Measurements from ENCODE around the gene EPAS1.

The EPAS1 gene

DNA sequence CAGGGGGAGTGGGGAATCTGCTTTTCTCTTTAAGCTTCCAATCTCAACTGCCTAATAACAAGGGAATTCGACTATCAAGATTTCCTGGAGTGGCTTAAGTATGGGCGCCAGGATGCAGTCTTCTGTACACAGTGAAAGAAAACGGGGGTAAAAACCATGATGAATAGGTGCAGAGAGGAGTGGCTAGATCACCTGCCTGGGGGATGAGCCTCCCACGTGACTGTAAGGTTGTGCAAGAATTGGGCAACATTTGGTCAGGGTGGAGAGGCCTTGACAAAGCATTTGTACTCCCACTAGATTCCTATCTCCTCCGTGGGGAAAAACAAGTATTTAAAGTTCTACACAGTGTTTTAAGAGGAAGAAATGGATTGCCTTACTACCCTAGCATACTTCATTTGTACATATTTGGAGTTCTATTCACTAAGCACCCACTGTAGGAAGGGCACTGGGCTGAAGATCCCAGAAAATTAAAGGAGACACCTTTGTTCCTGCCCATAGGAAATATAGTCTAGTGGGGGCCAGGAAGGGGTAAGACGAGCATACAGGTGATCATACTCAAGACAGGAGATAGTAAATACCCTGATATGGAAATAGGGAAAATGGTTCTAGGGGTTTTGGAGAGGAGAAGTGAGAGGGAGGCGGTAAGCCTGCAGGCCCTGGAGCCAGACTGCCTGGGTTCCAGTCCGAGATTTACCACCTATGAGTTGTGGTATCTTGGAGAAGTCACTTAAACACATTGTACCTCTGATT lies 29.2 kb downstream of the EPAS1 start:
- peak; percentile 29 for DNase-seq

DNA sequence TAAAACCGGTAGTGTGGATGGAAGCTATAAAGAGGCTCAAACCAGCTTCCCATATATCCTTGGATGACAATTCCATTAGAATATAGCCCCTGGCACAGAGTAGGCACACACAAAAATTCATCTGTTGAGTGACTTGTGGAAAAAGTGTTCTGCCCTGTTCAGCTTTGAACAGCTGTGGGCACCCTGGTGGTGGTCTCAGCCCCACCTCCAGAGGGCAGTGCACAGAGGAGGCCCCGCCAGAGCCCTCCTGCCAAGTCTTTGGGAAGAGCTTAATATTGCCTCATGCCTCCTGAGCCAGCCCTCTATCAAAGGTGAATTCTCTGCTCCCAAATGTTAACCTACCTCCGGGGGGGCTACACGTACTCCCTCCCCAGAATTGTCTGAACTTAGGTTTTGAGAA lies 30.4 kb downstream of the EPAS1 start:
- peak; percentile 35 for DNase-seq

DNA sequence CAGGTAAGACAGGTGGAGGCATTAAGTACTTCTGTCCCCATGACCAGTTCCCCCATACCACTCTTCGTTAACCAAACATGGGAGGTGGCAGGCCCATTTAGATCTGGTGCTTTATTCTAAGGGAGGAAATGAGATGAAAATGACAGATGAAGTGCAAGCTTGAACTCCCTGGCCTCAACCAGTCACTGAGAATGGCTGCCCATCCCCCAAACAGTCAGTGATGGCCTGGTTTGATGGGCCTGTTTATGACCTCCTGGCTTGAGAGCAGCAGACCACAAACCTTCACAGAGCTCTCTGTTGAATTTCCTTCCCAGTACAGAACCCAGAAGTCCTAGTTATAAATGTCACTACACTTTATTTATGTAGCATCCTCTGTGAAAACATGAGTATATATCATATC lies 31.1 kb downstream of the EPAS1 start:
- DNase-seq: peak; percentile 25

DNA sequence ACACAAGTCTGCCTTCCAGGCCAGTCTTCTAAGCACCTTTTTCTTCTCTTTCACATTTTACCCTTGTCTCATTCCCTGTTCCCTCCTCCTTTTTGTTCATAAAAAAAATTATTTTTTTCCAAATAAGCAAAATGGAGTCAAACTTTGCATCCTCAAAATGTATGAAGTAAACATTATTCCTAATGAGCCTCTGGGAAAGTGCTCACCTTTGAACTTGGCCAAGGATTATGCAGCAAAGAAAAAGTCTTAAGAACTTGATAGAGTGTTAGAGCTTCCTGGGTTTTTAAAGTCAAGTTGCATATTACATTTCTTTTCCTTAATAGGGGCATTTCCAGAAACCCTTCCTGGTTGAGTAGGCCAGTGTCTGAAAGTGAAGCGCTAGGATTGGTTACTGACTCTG lies 31.6 kb downstream of the EPAS1 start:
- no peak for DNase-seq

DNA sequence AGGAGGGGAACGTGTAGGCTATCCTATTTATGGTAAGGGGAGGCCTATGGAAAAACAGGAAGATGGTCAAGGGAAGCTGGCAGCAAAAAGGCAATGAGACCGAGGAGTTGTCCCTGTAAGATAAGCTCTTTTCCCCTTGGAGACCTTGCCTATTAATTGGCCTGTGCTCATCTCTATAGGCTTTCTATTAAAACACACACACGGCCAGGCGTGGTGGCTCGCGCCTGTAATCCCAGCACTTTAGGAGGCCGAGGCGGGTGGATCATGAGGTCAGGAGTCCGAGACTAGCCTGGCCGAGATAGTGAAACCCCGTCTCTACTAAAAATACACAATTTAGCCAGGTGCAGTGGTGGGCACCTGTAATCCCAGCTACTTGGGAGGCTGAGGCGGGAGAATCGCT lies 32.1 kb downstream of the EPAS1 start:
- DNase-seq: no peak

DNA sequence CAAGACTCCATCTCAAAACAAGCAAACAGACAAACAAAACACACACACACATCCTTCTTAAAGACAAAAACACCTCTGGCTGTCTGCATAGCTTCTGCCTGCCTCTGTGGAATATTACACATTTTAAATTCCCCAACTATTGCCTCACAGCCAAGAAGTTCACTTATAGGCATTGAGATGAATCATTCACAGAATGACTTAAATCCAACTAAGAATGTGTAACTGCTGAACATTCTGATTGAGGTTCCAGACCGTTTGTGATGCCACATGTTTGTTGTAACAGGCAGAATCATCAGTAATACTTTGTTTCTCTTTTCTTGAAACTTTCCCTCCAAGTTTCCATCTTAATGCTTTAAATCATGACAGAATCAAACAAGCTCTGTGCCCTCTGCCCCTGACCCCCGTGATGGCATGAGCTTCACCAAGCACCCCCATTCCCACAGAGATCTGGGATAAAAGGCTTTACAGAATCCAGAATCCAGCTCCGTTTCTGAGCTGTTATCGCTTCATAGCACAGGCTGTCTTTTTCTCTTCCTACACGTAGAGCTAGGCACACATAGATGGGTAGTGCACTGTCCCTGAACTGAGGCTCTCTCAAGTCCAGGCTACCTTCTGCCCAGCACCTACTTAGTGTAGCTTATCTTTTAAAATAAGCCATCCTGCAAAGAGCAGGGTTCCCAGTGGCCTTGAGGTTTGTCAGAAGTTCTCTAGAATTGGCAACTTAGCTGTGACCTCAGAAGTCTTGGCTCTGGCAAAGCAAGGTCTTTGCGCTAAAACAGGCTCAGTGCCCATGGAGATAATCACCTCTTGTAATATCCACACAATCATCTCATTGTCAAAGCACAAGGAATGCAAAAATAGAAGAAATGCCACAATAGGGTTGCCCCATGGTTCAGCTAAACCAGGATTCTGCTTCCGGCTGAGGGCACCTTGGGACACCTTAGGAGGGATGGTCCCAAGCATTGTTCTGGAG lies 32.9 kb downstream of the EPAS1 start:
- no peak for DNase-seq

DNA sequence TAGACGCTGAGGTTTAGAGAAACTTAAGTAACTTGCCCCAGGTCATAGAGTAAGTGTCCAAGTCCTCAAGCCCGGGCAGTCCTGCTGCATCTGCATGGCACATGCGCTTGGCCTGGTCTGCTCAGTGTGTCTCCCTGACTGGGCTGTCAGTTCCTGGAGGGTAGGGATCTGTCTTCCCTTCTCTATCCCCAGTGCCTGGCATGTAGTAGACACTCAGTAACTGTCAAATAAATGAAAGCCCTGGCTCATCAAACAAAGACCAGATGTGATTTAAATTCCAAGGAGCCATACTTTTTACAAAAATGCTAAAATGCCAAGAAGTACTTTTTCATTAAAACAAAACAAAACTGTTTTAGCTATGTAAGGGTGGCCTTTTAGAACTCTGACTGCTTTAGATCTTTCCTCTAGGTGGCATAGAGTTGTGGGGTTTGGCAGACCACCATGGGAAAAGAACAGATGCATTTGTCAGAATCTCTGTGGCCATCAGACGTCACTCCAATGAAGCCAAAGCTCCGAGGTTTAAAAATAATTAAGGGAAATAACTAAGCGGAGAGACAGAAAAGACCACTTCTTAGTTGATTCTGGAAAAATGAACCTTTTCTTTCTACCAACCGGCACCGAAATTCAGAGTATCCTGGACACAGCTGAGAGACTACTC lies 34.0 kb downstream of the EPAS1 start:
- DNase-seq: no peak

DNA sequence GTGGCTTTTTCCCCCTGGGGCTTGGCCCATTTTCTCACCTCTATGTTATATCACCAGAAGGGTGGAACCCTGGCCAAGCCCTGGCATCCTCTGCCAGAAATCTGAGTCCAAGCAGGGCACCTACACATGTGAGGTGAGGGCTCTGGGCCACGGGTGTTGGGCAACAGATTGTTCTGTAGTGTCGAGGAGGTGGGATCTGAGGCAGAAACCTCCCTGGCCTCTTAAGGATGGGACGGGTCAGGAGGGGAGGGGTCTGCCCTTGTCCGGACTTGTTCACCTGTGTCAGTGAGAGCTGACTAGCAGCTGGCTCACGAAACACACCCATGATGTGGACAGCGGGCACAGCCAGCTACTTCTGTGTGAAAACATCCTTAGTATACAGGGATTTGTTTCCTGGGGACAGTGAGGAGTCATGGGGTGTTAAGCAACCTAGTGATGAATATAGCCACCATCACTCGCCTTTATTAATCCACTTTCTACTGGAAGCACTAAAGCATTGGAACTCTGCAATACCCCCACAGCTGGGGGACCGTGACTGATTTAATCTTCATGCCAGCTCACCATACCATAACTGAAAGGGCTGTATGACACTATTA lies 35.6 kb downstream of the EPAS1 start:
- DNase-seq: no peak

DNA sequence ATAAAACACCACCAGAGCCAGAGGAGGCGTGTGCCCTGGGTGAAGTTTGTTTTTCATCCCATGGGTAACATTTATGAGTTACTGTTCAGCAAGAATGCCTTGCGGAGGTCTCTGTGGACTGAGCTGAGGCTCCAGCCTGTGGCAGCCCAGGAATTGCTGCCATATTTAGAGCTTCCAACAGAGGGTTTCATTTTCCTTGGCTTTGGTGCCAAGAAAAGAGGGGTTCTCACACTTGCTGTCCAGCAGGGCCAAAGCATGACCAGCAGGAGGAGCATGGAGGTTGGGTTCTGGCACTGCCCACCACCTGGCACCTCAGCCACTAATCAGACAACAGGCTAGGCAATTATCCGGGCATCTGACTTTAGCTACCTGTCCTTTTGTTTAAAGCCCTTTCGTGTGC lies 36.7 kb downstream of the EPAS1 start:
- peak; percentile 38 for DNase-seq

DNA sequence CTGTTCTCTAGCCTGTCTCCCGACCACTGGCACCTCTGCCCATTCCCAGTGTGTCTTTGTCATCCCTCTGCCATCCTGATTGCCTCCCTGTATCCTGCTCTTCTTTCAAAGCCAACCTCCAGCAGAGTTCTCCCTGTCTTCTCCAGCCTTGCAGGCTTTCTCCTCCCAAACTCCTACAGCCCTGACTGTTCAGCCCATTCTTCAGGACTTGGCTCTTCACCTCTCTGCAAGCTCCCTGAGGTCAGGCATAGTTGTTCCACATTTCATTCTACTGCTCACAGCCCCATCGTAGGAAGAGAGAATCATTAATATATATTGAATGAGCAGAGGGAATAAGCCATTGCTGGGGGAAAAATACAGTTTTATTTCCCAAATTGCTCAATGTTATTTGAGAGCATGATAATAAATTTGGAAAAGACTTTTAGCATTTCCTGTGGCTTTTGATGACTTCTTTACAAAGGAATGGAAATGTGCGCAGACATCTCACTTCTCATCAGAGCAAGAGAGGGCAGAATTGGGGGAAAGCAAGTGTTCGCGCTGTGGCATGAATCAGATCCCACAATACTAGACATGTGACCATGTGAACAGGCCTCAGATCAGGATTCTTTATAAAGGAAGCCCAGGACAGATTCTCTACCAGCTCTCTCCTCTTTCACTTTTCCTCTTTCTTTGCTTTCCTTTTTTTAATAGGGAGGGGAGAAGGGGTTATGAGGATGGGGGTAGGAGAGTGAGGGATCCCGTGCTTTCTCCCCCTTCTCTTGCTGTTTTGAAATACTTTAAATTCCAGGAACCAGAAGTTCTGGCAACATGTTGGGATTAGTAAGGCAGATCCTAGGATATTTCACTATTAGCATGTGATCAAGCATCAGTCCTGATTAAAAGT lies 37.4 kb downstream of the EPAS1 start:
- DNase-seq: no peak

DNA sequence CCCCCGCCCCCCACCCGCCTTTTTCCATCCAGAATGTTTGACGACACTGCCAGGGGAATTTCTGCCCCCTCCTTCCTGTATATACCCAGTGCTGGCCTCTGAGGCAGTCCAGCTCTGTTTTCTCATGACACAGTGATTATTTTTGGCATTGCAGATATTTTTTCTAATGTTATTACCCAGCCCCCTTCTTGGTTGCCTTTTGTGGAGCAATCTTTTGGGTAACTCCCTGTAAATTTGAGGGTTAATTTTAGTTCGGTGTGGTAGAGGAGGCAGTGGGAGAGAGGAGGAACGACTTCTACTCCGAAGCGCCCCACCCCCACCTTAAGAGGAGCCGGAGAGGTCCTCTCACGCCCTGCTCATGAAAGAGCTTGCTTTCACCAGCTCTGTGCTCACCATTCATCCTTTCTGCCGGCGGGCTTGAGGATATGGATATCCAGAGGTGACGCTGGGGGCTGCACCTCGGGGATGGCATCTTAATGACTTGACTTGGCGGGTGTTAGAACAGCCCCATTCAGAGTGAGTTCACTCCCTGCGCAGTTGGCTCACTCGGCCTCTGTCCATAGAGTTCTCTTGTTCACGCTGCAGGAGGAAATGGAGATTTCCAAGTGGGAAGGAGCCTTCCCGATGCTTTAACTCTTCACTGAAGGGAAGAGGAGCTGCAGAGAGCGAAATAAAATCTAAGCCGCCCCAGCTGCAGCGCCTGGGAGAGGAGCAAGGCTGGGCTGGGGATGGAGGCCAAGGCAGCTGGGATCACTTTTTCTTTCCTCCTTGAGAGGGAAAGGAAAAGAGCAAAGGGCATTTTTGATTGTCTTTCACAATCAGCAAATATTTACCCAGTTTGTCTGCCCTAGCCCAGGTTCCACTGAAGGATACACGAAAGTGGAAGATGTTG lies 38.4 kb downstream of the EPAS1 start:
- no peak for DNase-seq

DNA sequence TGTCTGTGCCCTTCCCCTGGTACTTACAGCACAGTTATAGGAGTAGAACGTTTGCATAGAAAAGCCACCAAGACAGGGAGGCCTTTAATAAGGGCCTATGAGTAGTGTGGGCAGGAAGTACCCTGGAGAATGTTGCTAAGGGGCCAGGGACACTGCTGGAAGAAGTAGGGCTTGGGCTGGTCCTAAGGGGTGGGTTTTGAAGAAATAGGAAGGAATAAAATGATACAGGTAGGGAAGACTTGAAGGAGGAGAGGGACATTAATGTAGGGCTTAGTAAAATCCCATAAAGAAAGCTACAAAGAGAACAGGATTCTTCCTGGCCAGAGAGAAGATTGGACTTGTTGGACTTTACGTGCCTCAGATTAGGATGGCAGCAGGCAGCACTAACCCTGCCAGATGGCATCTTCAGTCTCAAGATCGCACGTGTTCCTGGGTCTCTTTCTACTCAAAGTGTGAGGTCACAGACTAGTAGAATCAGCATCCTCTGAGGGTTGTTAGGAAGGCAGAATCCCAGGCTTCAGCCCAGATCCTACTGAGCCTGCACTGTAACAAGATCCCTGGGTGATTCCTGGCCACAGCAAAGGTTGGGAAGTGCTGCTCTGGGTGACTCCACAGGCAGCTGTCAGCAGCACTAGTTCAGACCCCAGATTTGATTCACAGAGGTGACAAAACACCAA lies 39.2 kb downstream of the EPAS1 start:
- no peak for DNase-seq

DNA sequence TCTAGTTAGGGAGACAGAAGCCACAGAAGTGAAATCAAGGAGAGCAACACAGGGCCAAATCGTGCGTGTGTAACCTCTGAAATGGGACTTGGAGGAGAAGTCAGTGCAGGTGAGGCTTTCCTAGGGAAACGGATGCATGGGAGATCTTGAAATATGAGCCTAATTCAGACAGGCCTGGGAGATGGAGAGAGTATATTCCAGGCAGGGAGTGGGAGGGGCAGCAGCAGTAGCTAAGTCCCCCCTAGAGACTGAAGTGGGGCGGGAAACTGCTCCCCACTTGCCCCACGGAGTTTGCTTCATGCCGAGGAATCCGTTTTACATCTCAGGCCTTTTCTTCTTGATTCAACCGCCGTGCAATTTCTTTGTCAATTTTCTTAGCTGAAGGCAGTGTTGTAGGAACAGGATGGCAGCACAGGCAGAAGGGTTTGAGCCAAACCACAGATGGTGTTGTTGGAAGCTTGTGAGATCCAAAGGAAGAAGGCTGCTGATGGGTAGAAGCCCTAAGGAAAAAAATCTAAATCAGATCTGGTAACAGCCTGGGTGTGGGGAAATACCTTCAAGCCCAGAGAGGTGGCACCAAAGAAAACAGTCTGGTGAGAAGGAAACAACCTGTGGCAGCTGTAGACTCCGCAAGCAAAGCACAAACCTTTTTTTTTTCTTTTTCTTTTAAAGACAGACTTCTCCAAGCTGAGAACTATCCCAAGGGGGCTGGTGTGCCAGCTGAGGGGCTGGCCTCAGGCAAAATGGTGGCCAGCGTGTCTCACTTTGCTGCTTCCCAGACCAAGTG lies 40.2 kb downstream of the EPAS1 start:
- no peak for DNase-seq

DNA sequence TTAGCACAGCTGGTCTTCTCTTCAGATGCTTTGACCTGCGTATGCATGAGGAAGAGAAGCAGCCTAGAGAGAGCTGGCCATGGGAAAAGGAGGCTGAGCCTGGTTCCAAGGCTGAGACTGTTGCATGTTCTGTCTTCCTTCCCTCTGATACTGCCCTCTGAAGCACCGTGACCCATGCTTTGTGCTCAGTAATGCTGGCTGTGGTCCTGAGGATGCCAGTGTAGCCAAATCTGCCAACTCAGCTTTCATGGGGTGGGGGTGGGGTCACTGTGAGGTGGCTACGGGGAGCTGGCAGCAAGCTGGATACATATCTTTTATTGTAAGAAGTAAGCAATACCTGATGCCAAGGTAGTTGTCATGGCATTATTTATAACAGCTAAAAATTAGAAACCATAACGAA lies 41.5 kb downstream of the EPAS1 start:
- DNase-seq: no peak

DNA sequence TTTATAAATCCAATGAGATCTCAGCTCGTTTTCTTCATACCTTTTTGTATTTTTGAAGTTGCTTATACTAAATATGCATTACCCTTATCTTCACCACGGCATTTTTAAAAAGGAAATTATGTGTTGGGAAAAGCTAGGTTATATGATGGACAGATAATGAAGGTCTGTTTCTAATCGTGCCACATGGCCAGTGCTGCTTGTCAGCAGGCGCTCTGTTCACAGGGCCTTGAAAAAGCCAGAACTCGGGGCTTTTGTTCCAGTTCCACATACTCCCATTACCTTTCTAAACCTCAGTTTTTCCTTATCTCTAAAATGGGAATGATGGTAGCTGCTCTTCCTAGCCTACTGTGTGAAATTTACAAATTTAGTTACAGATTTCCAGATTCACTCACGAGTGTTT lies 42.0 kb downstream of the EPAS1 start:
- no peak for DNase-seq

DNA sequence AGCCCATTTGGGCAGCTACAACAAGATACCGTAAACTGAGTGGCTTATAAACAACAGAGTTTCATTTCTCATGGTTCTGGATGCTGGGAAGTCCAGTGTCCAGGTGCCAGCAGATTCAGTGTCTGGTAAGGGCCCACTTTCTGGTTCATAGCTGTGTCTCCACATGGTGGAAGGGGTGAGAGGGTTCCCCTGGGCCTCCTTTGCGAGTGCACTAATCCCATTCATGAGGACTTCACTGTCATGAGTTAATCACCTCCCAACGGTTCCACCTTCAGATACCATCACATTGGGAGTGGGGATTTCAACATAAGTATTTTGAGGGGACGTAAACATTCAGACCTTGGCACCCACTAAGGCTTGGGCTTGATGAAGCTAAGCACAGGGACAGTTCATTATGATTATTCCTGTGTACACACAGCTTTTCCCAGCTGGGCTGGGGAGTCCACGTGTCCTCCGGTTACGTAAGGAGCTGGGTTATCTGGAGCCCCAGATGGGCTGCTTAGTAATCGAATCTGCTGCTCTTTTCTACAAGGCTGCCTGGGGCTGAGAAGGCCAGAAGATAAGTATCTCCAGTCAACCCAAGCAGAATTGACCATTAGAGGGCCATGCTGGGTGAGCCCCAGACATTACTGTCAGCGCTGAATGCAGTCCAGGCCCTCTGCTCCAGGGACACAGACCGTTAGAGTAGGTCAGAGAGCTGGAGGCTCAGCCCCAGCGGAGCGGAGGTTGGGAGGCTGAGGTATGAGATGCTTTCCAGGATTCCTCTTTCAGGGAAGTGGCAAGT lies 42.7 kb downstream of the EPAS1 start:
- peak; percentile 83 for DNase-seq

DNA sequence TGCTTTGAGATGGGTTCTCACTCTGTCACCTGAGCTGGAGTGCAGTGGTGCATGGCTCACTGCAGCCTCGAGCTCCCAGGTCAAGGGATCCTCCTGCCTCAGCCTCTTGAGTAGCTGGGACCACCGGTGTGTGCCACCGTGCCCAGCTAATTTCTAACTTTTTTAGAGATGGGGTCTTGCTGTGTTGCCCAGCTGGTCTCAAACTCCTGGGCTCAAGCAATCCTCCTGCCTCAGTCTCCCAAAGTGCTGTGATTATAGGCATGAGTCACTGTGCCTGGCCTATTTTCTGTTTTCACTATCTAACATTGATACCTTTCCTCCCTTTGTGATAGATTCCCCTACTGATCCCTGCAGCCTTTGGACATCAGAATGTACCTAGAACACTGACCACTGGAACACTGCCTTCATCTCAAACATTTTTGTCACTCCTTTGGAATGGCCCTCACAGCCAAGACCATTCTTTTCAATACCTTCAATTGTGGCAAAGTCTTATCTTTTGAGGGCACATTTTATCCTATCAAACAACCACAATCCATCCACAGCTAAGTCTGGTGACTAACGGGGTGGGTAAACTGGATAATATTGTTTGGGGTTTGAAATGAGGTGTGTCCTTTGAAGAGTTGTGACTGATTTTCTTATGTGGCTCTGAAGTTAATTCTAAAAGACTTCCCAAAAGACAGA lies 43.7 kb downstream of the EPAS1 start:
- peak; percentile 88 for DNase-seq
